ENCODE measurements around the gene GNG8. TPM values are rescaled to one million over a fixed set of nuclear protein-coding genes. Genes with fewer than 3 reads are reported as not detected.
A peak's percentile ranks its signal among the peaks of the same experiment; 100 is the strongest.

The GNG8 gene
- total RNA-seq, 4 donors from 2014 or later = not detected

GRCh38 chr19:46608178-46608577, 27.8 kb downstream of the GNG8 start:
- no peak for DNase-seq (ENCODE audit: low spot score in 2 of 2)
- no peak for TF ChIP-seq POLR2A (IDR thresholded peaks at IDR 0.05)
- Histone ChIP-seq H3K9me3 (no peaks in the 10 kb centered on the region), H3K27ac (no peak overlapping the region), H3K4me3 (no peak overlapping the region), H3K36me3 (peaks cover 54% of the 10 kb centered on the region), H3K4me1 (peaks cover 54% of the 10 kb centered on the region), H3K27me3 (no peaks in the 10 kb centered on the region)
- no CpG with 5 or more reads among the region's 9 CpGs for WGBS

- no peaks in the 10 kb centered on the region for H3K9me3 ChIP-seq
- H3K36me3 ChIP-seq = peaks cover 54% of the 10 kb centered on the region
- peaks cover 61% of the 10 kb centered on the region for H3K4me1 ChIP-seq
- H3K27me3 ChIP-seq = no peaks in the 10 kb centered on the region
- peak; percentile 48 to 67 for DNase-seq (ENCODE audit: low spot score in 2 of 2)
- no peak for TF ChIP-seq POLR2AphosphoS5 (IDR thresholded peaks at IDR 0.05)
- no peak for TF ChIP-seq POLR2A (IDR thresholded peaks at IDR 0.05)
- TF ChIP-seq, protein P1, sequence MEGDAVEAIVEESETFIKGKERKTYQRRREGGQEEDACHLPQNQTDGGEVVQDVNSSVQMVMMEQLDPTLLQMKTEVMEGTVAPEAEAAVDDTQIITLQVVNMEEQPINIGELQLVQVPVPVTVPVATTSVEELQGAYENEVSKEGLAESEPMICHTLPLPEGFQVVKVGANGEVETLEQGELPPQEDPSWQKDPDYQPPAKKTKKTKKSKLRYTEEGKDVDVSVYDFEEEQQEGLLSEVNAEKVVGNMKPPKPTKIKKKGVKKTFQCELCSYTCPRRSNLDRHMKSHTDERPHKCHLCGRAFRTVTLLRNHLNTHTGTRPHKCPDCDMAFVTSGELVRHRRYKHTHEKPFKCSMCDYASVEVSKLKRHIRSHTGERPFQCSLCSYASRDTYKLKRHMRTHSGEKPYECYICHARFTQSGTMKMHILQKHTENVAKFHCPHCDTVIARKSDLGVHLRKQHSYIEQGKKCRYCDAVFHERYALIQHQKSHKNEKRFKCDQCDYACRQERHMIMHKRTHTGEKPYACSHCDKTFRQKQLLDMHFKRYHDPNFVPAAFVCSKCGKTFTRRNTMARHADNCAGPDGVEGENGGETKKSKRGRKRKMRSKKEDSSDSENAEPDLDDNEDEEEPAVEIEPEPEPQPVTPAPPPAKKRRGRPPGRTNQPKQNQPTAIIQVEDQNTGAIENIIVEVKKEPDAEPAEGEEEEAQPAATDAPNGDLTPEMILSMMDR (IDR thresholded peaks at IDR 0.05) = no peak
- no peak for TF ChIP-seq EP300 (IDR thresholded peaks at IDR 0.05)
- no peak overlapping the region for H3K4me3 ChIP-seq
- 88% methylated on average over 12 of the region's 12 CpGs for WGBS
- H3K27ac ChIP-seq = no peak overlapping the region
Observed at GRCh38 chr19:46607448-46607841, 28.6 kb downstream of the GNG8 start.

DNA sequence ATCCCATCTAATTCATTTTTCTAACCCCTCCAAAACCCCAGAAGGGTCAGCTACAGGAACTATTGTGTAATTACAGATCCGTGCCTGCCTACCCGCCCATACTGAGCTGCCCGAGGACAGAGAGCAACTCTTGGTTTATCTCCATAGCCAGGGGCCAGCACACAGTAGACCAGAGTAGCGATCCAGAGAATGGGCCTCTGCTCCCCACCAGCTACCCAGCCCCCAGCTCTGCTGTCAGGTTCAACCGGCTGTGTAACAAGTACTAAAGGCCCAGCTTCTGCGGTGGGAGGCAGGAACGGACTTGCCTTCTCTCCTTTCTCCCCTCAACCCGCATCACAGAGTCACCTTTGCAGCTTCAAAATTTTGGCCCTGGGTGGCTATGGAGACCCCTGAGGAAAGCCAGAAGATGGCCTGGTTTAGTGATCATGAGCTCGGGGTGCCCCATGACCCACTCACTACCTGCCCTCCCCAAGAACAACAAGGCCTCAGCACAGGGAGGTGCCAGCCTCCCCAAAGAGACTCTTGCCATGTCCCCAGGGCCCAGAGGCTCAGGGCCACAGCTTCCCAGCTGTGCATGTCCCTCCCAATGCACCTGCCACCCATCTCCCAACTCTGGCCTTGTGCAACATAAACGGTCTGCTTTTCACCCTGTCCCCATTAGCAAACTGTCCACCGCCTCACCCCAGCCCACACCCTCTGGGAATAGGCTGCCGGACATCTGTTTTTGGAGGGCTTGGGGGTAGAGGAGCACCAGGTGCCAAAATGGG, 29.1 kb downstream of the GNG8 start:
- no peak overlapping the region for H3K27ac ChIP-seq
- 76% methylated on average over 12 of the region's 12 CpGs for WGBS
- H3K4me1 ChIP-seq = peaks cover 66% of the 10 kb centered on the region
- DNase-seq (ENCODE audit: low spot score in 2 of 2) = peak; percentile 47 to 72
- H3K36me3 ChIP-seq = peaks cover 54% of the 10 kb centered on the region
- H3K4me3 ChIP-seq = no peak overlapping the region
- no peaks in the 10 kb centered on the region for H3K27me3 ChIP-seq
- H3K9me3 ChIP-seq = no peaks in the 10 kb centered on the region
- TF ChIP-seq EP300 (IDR thresholded peaks at IDR 0.05) = no peak
- TF ChIP-seq, protein P1 (IDR thresholded peaks at IDR 0.05) = no peak
- no peak for TF ChIP-seq POLR2AphosphoS5 (IDR thresholded peaks at IDR 0.05)
- no peak for TF ChIP-seq POLR2A (IDR thresholded peaks at IDR 0.05)

- Histone ChIP-seq H3K36me3 (peaks cover 54% of the 10 kb centered on the region), H3K27me3 (no peaks in the 10 kb centered on the region), H3K4me3 (no peak overlapping the region), H3K4me1 (peaks cover 58% of the 10 kb centered on the region), H3K9me3 (no peaks in the 10 kb centered on the region), H3K27ac (no peak overlapping the region)
- WGBS = 76% methylated on average over 9 of the region's 11 CpGs
- DNase-seq (ENCODE audit: low spot score in 2 of 2) = peak; percentile 48 to 66
- TF ChIP-seq POLR2A (IDR thresholded peaks at IDR 0.05) = no peak
- TF ChIP-seq EP300 (IDR thresholded peaks at IDR 0.05) = no peak
- no peak for TF ChIP-seq POLR2AphosphoS5 (IDR thresholded peaks at IDR 0.05)
- TF ChIP-seq, protein P1 (IDR thresholded peaks at IDR 0.05) = no peak
Observed at GRCh38 chr19:46606019-46606418, 30.0 kb downstream of the GNG8 start.

DNA sequence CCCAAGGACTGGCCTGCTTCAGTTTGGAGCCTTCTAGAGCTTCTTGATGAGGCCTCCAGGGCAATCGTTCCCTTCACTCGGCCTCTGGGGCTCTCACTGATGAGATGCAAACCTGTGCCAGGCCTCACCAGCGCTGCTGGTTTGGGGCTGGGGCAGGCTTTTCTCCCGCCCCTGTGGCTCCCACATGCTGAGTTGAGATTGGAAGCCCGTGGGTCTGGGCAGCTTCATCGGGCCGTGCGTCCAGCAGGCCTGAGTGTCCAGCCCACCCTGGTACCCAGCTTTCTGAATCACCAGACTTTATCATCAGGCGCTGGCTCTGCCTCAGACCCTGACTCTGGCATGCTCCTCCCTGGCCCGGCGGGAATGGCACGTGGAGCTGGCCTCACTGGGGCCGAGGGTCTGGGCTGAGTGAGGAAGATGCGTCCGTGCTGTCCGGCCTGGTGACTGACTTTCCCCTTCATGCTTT, 30.6 kb downstream of the GNG8 start:
- peaks cover 55% of the 10 kb centered on the region for H3K4me1 ChIP-seq
- 91% methylated on average over 8 of the region's 16 CpGs for WGBS
- H3K27ac ChIP-seq = peak overlapping the region; percentile 29
- TF ChIP-seq, protein P1 (IDR thresholded peaks at IDR 0.05) = no peak
- TF ChIP-seq EP300 (IDR thresholded peaks at IDR 0.05) (no peak), POLR2A (IDR thresholded peaks at IDR 0.05) (no peak), POLR2AphosphoS5 (IDR thresholded peaks at IDR 0.05) (no peak)
- no peaks in the 10 kb centered on the region for H3K9me3 ChIP-seq
- no peak overlapping the region for H3K4me3 ChIP-seq
- DNase-seq (ENCODE audit: low spot score in 2 of 2) = peak; percentile 56 to 73
- peaks cover 48% of the 10 kb centered on the region for H3K36me3 ChIP-seq
- H3K27me3 ChIP-seq = no peaks in the 10 kb centered on the region
